ENCODE data around the gene SNAP47.
A peak's percentile ranks its signal among the peaks of the same experiment; 100 is the strongest.

SNAP47 gene

DNA sequence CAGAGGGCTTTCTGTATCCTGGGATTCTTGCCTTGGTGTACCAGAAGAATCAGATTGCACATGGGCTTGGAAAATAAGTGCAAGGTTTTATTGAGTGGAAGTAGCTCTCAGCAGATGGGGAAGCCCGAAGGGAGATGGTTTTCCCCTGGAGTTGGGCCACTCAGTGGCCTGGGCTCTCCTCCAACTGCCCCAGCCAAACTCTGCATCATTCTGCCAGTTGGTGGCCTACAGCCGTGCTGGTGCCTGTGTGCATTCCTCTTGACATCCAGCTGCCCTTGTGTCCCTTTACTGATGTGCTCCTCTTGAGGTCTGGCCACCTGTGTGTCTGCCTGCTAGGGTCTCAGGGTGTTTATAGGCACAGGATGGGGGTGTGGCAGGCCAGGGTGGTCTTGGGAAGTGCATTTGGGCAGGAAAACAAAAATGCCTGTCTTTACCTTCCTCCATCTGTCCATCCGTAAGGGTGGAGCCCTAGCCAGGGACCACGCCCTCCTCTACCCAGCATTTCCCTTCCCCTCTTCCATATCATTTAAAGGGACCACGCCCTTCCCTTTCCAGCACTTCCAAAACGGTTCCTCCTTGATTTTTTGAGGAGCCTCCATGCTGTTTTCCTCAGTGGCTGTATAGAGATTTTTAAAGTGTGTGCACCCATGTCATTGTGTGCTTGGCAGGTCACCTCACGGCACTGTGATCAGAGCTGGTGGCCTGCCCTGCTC lies 18.9 kb downstream of the SNAP47 start:
- DNase-seq: no peak

DNA sequence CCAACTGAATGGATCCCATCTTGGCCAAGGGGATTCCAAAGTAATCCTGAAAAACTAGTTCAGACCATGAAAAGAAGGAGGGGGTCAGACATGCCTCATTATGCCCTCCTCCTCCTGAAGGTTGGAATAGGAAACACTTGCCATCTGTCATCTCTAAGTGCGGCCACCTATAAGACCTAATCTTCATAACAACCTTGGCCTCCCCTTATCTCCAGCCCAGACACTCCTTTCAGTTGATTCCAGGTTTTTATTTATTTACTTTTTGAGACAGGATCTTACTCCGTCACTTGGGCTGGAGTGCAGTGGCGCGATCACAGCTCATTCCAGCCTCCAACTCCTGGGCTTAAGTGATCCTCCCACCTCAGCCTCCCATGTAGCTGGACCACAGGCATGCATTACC lies 19.7 kb downstream of the SNAP47 start:
- DNase-seq: no peak

DNA sequence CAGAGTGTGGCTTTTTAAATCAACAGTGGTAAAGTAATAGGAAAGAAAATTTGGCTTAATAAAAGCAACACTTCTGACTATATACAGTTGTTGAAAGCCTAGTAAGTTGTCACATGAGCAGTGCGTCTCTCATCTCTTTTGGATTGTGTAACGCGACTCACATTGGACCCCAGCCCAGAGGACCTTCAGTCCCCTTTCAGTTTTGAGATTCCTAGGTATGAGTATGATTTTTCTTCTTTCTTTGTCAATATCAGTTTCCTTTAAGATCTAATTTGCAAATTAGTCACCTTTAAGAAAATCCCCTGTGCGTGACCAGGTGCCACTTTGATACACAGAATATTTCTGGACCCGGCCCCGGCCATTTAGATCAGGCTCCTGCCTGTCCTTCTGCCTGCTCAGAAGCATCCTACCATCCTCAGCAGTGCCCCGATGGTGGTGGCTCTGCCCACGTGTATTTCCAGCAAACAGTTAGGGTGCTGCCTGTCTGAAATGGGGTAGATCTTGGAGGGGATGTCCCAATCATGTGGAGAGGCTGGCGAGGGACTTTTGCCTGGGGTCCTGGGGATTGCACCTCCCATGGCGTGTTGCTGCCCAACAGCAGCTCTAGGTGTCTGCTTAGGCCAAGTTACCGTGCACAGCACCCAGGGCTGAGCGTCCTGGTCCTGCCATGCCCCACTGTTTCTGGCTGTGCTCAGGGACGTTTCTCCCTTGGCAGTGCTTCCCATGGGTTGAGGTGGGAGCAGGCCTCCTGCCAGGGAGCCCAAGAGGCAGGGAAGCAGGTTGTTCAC lies 21.1 kb downstream of the SNAP47 start:
- DNase-seq: no peak

DNA sequence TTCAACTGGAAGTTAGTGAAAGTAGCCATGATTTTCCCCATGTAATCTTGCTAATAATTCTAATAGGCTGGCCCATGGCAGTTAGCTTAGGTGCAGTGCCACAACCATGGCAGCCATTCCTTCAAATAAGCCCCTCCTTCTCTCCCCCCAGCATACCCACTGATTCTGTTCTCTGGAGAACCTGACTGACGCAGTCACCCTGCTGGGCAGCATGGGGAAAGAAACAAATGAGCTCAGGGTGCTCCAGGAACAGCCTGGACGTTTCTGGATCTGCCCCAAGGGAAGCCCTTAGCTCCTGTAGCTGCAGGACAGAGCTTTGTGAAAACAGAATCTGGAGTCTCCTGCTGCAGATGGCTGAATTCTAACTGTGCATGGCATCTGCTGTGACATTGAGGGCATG lies 22.5 kb downstream of the SNAP47 start:
- DNase-seq: no peak

- no peak for DNase-seq
Measured at GRCh38 chr1:227758366-227758765, 23.1 kb downstream of the SNAP47 start.

GRCh38 chr1:227759341-227760300 lies 24.4 kb downstream of the SNAP47 start:
- no peak for DNase-seq

DNA sequence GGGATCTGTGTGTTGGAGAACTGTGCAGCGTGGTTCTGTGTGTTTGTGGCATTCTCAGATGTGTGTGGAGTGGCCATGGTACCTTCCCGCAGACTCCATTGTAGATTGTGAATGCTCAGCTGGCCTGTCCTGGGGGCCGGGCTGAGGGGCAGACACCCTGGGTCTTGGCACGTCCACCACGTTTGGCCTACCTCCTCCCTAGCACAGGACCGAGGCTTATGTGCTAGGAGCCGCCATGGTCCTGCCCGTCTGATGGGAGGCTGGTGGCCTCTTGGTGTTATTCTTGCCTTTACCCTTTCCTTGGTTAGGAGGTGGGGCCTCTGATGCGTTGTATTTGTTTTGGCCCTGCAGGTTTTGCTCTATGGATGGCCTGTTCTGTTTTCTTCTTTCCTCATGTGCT lies 25.1 kb downstream of the SNAP47 start:
- DNase-seq: no peak

- DNase-seq: no peak
Measured at GRCh38 chr1:227761621-227762230, 26.5 kb downstream of the SNAP47 start.

DNA sequence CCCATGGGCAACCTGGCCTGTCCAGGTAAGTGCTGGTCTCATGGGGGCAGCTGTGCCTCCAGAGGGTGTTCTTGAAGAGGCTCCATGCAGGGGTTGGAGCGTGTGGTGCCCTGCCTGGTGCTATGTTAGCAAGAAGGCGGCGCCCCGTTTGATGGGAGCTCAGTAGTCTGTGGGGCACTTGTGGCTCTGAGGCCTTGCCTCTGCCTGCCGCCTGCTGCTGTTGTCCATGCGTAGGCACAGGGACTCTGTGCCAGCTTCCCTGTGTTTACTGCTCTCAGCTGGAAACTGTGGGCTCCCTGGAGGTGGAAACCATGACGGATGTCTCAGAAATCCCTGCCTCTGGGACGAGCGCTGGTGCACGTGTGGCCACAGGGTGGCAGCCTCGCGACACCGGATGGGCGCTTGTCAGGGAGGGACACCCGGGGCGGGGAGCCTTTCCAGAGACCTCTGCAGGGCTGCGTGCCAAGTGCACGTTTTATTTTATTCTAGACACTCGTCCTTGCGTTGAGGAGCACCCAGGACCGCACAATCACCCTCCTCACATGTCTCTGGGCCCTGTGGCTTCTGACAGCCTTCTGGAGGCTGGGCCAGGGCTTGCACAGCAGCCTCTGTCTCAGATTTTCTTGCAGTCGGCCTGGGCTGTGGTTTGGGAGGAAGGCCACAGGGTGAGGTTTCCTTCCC lies 27.1 kb downstream of the SNAP47 start:
- peak; percentile 49 for DNase-seq

GRCh38 chr1:227763246-227764018 lies 28.2 kb downstream of the SNAP47 start:
- no peak for DNase-seq

DNA sequence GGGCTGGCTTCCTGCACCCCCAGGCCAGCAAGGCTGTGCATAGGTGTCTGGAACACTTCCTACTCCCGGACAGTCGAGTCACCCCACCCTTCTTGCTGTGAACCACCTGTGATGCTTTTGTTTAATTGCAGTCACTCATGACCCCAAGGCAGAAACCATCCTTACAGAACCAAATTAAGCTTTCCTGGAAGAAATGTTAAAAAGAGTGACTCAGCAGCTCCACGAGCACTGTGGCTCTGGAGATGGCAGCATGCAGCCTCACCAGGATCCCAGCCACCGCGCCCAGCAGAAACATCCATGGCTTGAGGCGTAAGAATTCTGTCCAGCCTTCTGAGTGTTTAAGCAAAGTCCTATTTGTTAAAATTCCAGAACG lies 28.8 kb downstream of the SNAP47 start:
- DNase-seq: no peak

GRCh38 chr1:227765261-227766014 lies 30.2 kb downstream of the SNAP47 start:
- DNase-seq: no peak

- no peak for DNase-seq
Measured at GRCh38 chr1:227766015-227766634, 30.9 kb downstream of the SNAP47 start.

- no peak for DNase-seq
Measured at GRCh38 chr1:227766653-227767277, 31.5 kb downstream of the SNAP47 start.

- no peak for DNase-seq
Measured at GRCh38 chr1:227767401-227768124, 32.3 kb downstream of the SNAP47 start.

GRCh38 chr1:227768125-227768439 lies 32.8 kb downstream of the SNAP47 start:
- DNase-seq: no peak

GRCh38 chr1:227768640-227769039 lies 33.4 kb downstream of the SNAP47 start:
- DNase-seq: no peak

GRCh38 chr1:227769047-227769935 lies 34.1 kb downstream of the SNAP47 start:
- DNase-seq: no peak
